Measurements from ENCODE around the gene SH3PXD2A. TPM values are rescaled to one million over a fixed set of nuclear protein-coding genes. Genes with fewer than 3 reads are reported as not detected.

The SH3PXD2A gene
- total RNA-seq, 4 donors from 2014 or later: 9.4 to 20.6 (median 11.2) TPM

GRCh38 chr10:103708627-103709288 lies 146.6 kb downstream of the SH3PXD2A start:
- Histone ChIP-seq H3K27ac (no peak overlapping the region), H3K4me1 (no peaks in the 10 kb centered on the region), H3K27me3 (no peaks in the 10 kb centered on the region), H3K36me3 (no peaks in the 10 kb centered on the region), H3K9me3 (no peaks in the 10 kb centered on the region), H3K4me3 (replicated peaks in 1 of 3) (no peak overlapping the region)
- no peak for TF ChIP-seq CTCF (IDR thresholded peaks at IDR 0.05)
- TF ChIP-seq POLR2A (IDR thresholded peaks at IDR 0.05): no peak
- WGBS, 2 donors: 70 to 85% methylated on average over 6 of the region's 6 CpGs
- intact Hi-C loops (cut with DNase I): no loop called here
- no peak for DNase-seq

- no peak for DNase-seq
- Histone ChIP-seq H3K27ac (no peak overlapping the region), H3K4me1 (no peaks in the 10 kb centered on the region), H3K4me3 (replicated peaks in 1 of 3) (no peak overlapping the region), H3K27me3 (no peaks in the 10 kb centered on the region), H3K36me3 (no peaks in the 10 kb centered on the region), H3K9me3 (no peaks in the 10 kb centered on the region)
- no peak for TF ChIP-seq POLR2A (IDR thresholded peaks at IDR 0.05)
- no peak for TF ChIP-seq CTCF (IDR thresholded peaks at IDR 0.05)
- WGBS, 2 donors: 85 to 89% methylated on average over 9 of the region's 10 CpGs
- intact Hi-C loops (cut with DNase I): no loop called here
Measured at GRCh38 chr10:103707956-103708626, 147.3 kb downstream of the SH3PXD2A start.

GRCh38 chr10:103706762-103707161 lies 148.6 kb downstream of the SH3PXD2A start:
- WGBS, 2 donors: 73 to 81% methylated on average over 5 to 6 of the region's 6 CpGs
- intact Hi-C loops (cut with DNase I): no loop called here
- Histone ChIP-seq H3K27me3 (no peaks in the 10 kb centered on the region), H3K36me3 (no peaks in the 10 kb centered on the region), H3K9me3 (no peaks in the 10 kb centered on the region), H3K4me3 (replicated peaks in 1 of 3) (no peak overlapping the region), H3K27ac (no peak overlapping the region), H3K4me1 (no peaks in the 10 kb centered on the region)
- TF ChIP-seq POLR2A (IDR thresholded peaks at IDR 0.05) (no peak), CTCF (IDR thresholded peaks at IDR 0.05) (no peak)
- DNase-seq: no peak

- no peak overlapping the region for H3K27ac ChIP-seq
- no peaks in the 10 kb centered on the region for H3K27me3 ChIP-seq
- TF ChIP-seq CTCF (IDR thresholded peaks at IDR 0.05) (no peak), POLR2A (IDR thresholded peaks at IDR 0.05) (no peak)
- 74 to 82% methylated on average over 4 to 5 of the region's 5 CpGs for WGBS, 2 donors
- no peak for DNase-seq
- H3K4me3 ChIP-seq (replicated peaks in 1 of 3): no peak overlapping the region
- H3K9me3 ChIP-seq: no peaks in the 10 kb centered on the region
- H3K4me1 ChIP-seq: no peaks in the 10 kb centered on the region
- H3K36me3 ChIP-seq: no peaks in the 10 kb centered on the region
- intact Hi-C loops (cut with DNase I): no loop called here
Measured at GRCh38 chr10:103706047-103706446, 149.3 kb downstream of the SH3PXD2A start.
